KOPT-K1 (cell line): ENCODE results near the gene GALNT16.
"Not testable (repeated sequence)": the region's sequence is repeated elsewhere in the genome, so short reads cannot be mapped to it uniquely, and the experiment has no call there.

Experiments
- H3K27ac ChIP-seq: fragments of 200-600 bp; sonication (generic); 2 replicates; pipeline ENCODE4 v1.5.1; 2016; ENCODE audit warnings: antibody characterized with exemption, mild to moderate bottlenecking, low read depth, low read length; ENCODE audit not compliant: poor library complexity, severe bottlenecking
- H3K36me3 ChIP-seq: fragments of 200-600 bp; sonication (generic); 2 replicates; pipeline ENCODE4 v1.5.1; 2017; ENCODE audit warnings: antibody characterized with exemption, mild to moderate bottlenecking, low read length, moderate library complexity; ENCODE audit not compliant: insufficient read depth
- H3K9me3 ChIP-seq: fragments of 200-600 bp; sonication (generic); 2 replicates; pipeline ENCODE4 v1.5.1; 2017; ENCODE audit warnings: antibody characterized with exemption, low read length, mild to moderate bottlenecking; ENCODE audit not compliant: insufficient read depth, poor library complexity, severe bottlenecking

Gene GALNT16

GRCh38 chr14:69287098-69288010 is 27.4 kb downstream of the GALNT16 start:
- Histone ChIP-seq H3K36me3 (no peaks in the 10 kb centered on the region), H3K9me3 (no peaks in the 10 kb centered on the region), H3K27ac (no peak overlapping the region)

- no peaks in the 10 kb centered on the region for H3K9me3 ChIP-seq
- H3K36me3 ChIP-seq, result no peaks in the 10 kb centered on the region
- H3K27ac ChIP-seq, result no peak overlapping the region
Measured at GRCh38 chr14:69288011-69288771, 28.2 kb downstream of the GALNT16 start.

- H3K9me3 ChIP-seq, result no peaks in the 10 kb centered on the region
- no peak overlapping the region for H3K27ac ChIP-seq
- no peaks in the 10 kb centered on the region for H3K36me3 ChIP-seq
Measured at GRCh38 chr14:69288956-69289705, 29.2 kb downstream of the GALNT16 start.

GRCh38 chr14:69289811-69290520 is 30.0 kb downstream of the GALNT16 start:
- Histone ChIP-seq H3K9me3 (no peaks in the 10 kb centered on the region), H3K36me3 (no peaks in the 10 kb centered on the region), H3K27ac (no peak overlapping the region)

DNA sequence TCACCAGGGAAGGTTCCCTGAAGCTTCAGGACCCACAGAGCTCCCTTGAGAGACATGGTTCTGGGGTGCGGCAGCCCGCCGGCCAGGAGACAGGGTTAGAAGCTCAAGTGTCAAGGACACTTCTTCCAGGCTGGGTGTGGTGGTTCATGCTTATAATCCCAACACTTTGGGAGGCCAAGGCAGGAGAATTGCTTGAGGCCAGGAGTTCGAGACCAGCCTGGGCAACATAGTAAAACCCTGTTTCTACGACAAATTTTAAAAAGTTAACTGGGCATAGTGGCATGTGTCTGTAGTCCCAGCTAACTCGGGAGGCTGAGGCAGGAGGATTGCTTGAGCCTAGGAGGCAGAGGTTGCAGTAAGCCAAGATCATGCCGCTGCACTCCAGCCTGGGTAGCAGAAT is 30.9 kb downstream of the GALNT16 start:
- H3K36me3 ChIP-seq, H3K27ac ChIP-seq, H3K9me3 ChIP-seq: not testable (repeated sequence)

- H3K27ac ChIP-seq, result no peak overlapping the region
- no peaks in the 10 kb centered on the region for H3K36me3 ChIP-seq
Measured at GRCh38 chr14:69291396-69291795, 31.4 kb downstream of the GALNT16 start.

GRCh38 chr14:69291891-69292561 is 32.1 kb downstream of the GALNT16 start:
- no peak overlapping the region for H3K27ac ChIP-seq
- no peaks in the 10 kb centered on the region for H3K36me3 ChIP-seq
- no peaks in the 10 kb centered on the region for H3K9me3 ChIP-seq

More at GRCh38 chr14:69291396-69291795, 31.4 kb downstream of the GALNT16 start:
- H3K9me3 ChIP-seq, result no peaks in the 10 kb centered on the region

- no peaks in the 10 kb centered on the region for H3K9me3 ChIP-seq
- no peaks in the 10 kb centered on the region for H3K36me3 ChIP-seq
- H3K27ac ChIP-seq, result no peak overlapping the region
Measured at GRCh38 chr14:69298131-69299071, 38.4 kb downstream of the GALNT16 start.

DNA sequence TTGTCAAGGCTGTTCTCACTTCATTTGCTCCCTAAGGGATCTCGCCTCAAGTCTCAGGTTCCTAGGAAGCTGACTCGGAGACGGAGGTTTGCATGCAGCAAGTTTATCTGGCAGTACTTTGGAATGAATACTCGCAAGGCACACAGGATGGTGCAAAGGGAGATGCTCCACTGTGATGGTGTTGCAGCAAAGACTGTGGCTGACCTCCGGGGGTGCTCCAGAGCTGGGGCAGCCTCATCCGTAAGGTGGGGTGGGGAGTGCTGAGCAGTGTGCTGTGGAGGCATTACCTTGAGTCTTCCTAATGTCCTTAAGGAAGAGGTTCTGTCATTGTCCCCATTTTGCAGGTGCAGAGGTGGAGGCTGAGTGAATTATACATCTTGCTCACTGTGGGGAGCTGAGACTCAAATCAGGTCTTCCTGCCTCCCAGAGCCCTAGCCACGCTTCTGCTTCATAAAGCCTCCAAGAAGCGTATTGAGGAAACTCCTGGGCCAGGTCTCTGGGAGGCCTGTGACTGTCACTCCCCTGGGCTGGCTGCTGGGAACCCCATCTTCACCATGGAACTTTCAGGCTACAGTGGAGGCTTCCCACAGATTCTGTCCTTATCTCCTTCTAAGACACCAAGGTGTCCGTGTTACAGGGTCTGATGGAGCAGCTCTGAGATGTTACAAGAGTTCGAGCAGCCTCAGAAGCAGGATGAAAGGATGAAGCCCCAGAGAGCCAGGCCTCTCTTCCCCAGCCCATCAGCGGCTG is 39.5 kb downstream of the GALNT16 start:
- no peaks in the 10 kb centered on the region for H3K9me3 ChIP-seq
- no peak overlapping the region for H3K27ac ChIP-seq
- H3K36me3 ChIP-seq, result no peaks in the 10 kb centered on the region

- Histone ChIP-seq H3K9me3 (no peaks in the 10 kb centered on the region), H3K36me3 (no peaks in the 10 kb centered on the region), H3K27ac (no peak overlapping the region)
Measured at GRCh38 chr14:69300601-69301221, 40.8 kb downstream of the GALNT16 start.

DNA sequence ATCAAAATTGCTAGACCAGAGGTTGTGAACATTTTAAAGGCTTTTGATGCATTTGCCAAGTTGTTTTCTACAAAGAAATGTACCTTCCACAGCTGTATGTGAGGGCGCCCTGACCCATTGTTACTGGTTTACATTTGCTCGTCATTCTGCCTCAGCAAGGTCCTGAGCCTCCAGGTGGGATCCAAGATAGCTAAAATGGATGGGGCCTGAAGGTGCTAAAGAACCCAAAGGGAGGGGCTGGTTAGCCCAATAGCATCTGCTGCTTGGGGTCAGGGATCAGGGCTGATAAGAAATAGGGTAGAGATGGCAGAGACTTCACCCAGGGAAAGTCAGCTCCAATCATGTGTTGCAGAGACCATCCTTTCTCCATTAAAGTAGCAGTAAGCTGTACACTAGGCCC is 43.1 kb downstream of the GALNT16 start:
- Histone ChIP-seq H3K36me3 (no peaks in the 10 kb centered on the region), H3K27ac (no peak overlapping the region), H3K9me3 (no peaks in the 10 kb centered on the region)

GRCh38 chr14:69312608-69313007 is 52.6 kb downstream of the GALNT16 start:
- Histone ChIP-seq H3K27ac (no peak overlapping the region), H3K9me3 (no peaks in the 10 kb centered on the region), H3K36me3 (no peaks in the 10 kb centered on the region)
